Activated naive CD8-positive, alpha-beta T cell treated with anti-CD3 and anti-CD28 coated beads, Interleukin-2, amount 10 ng/mL, durations not matched to agents 7 days and 5 days (primary cell): ENCODE measurements around the gene B3GNT7. TPM values are rescaled to one million over a fixed set of nuclear protein-coding genes. Genes with fewer than 3 reads are reported as not detected.
A peak's percentile ranks its signal among the peaks of the same experiment; 100 is the strongest.
"Not testable (repeated sequence)": the region's sequence is repeated elsewhere in the genome, so short reads cannot be mapped to it uniquely, and the experiment has no call there.

Experiments
- ATAC-seq: fragments of 150-1000 bp; cut with Tn5 transposase; one replicate; pipeline ENCODE4 v1.10.0; 2021; ENCODE audit warnings: low read depth, moderate library complexity
- POLR2A ChIA-PET: fragments of 350-600 bp; sonication (Branson Sonifier 250); formaldehyde crosslinking; loops from one replicate; lab custom pipeline; 2021; ENCODE audit warnings: antibody characterized with exemption; lab: Charles Lee
- DNase-seq: peaks from one replicate; pipeline ENCODE4 v3.0.0; 2021
- H3K27ac Mint-ChIP-seq: one replicate; pipeline ENCODE4 v1.8.0; 2022; ENCODE audit warnings: mild to moderate bottlenecking, mixed read lengths
- H3K27me3 Mint-ChIP-seq: one replicate; pipeline ENCODE4 v1.8.0; 2022; ENCODE audit warnings: mild to moderate bottlenecking, moderate library complexity, mixed read lengths
- H3K36me3 Mint-ChIP-seq: one replicate; pipeline ENCODE4 v1.8.0; 2021; ENCODE audit warnings: mild to moderate bottlenecking, mixed read lengths
- H3K4me1 Mint-ChIP-seq: one replicate; pipeline ENCODE4 v1.8.0; 2021; ENCODE audit warnings: mixed read lengths
- H3K4me3 Mint-ChIP-seq: one replicate; pipeline ENCODE4 v1.8.0; 2022; ENCODE audit warnings: mild to moderate bottlenecking, moderate library complexity, mixed read lengths
- H3K9me3 Mint-ChIP-seq: one replicate; pipeline ENCODE4 v1.8.0; 2021; ENCODE audit warnings: mixed read lengths
- total RNA-seq, 2 experiments: library from RNA; stranded (reverse); gene quantifications; one replicate each; pipeline ENCODE4 v1.2.3, GENCODE V29; 2021

Gene B3GNT7
- total RNA-seq, 2 experiments from 2014 or later = 0.37 to 0.42 TPM

DNA sequence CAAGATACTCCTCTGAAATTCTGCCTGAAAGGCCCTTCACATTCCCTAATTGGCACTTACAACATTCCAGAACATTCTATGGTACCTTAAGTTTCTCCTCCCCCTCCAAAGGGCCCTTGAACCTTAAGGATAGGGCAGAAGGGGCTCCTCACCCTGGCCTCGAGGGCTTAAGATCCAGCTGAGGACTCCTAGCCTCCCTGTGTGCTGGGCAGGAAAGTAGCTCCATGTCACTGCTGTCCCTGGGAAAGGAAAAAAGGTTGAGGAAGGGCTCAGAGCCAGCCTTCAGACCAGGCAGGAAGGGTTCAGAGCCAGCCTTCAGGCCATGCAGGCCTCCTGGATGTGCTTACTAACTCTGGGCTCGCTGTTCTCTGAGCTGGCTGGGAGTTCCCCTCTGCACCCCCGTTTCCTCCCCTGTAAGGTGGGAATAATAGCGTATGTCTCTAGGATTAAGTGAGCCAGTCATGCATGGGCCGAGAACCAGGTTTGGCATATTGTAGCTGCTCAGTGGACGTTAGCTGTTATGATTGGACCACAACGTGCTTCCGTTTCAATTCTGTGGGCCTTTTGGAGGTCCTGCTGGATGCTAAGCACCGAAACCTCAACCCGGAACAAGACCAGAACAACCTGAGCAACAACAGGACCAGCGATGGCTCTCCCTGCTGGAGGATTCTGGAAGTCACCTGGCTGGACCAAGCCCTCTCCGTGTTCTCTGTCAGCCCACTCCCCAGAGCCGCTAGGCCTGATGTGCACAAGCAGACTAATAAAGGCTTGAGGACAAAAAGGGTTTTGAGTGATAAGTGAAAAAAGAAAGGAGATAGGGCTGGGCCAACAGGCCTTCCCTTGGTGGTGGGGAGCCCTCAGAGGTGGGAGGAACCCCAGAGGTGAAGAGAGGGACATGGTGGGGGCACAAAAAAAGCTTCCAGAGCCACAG is 1.0 kb upstream of the B3GNT7 start:
- Mint-ChIP-seq H3K36me3 (no peaks in the 10 kb centered on the region), H3K9me3 (no peaks in the 10 kb centered on the region), H3K4me1 (peaks cover 20% of the 10 kb centered on the region), H3K27me3 (peaks cover 19% of the 10 kb centered on the region), H3K4me3 (peak overlapping the region; percentile 75), H3K27ac (peak overlapping the region; percentile 95)
- POLR2A ChIA-PET = interaction anchor here (0.6 to 1.7 kb wide), 5 partner anchors 9 to 196 kb away, joined by 3 to 5 read pairs (median 4); partner anchors contain the start of gene ARMC9
- ATAC-seq = no peak
- no peak for DNase-seq

DNA sequence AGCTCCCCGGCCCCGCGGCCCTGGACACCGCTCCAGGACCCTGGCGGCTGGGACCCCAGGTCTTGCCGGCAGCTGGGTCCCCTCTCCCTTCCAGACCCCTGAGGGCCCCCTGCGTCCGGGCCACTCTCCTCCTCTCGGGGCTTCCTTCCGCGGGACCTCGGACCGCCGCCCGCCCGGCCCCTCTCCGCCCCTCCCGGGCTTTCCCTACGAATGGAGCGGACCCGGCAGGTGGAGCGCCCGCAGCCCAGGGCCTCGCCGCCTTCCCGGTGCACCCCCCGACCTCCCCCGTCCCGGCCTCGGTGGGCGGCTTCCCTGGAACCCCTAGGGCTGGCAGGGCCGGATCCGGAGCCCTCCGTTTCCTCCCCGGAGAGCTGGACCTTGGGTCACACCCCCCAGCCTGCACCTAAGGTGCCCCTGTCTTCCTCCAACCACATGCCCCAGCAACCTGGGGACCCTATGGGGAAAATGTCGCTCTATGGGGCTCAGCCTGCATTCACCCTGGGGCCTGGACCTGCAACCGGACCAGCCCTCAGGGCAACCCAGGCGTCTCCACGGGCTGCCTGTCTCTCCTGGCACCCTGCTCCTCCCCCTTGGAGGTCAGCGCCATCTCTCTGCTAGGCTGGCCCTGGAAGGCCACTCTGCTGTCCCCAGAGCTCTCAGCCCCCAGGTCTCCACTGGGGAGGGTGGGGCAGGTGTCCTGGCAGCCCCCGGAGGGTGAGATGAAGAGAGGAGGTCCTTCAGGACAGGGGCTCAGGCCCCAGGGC is 730 bp downstream of the B3GNT7 start:
- no peak for ATAC-seq
- Mint-ChIP-seq H3K36me3 (no peaks in the 10 kb centered on the region), H3K4me3 (peak overlapping the region; percentile 53), H3K27ac (no peak overlapping the region), H3K4me1 (peaks cover 20% of the 10 kb centered on the region), H3K27me3 (peaks cover 16% of the 10 kb centered on the region), H3K9me3 (no peaks in the 10 kb centered on the region)
- POLR2A ChIA-PET = interaction anchor here (1.1 kb wide), 1 partner anchor 68 kb away, joined by 5 read pairs; the partner anchor contains the start of gene NCL
- DNase-seq = no peak

DNA sequence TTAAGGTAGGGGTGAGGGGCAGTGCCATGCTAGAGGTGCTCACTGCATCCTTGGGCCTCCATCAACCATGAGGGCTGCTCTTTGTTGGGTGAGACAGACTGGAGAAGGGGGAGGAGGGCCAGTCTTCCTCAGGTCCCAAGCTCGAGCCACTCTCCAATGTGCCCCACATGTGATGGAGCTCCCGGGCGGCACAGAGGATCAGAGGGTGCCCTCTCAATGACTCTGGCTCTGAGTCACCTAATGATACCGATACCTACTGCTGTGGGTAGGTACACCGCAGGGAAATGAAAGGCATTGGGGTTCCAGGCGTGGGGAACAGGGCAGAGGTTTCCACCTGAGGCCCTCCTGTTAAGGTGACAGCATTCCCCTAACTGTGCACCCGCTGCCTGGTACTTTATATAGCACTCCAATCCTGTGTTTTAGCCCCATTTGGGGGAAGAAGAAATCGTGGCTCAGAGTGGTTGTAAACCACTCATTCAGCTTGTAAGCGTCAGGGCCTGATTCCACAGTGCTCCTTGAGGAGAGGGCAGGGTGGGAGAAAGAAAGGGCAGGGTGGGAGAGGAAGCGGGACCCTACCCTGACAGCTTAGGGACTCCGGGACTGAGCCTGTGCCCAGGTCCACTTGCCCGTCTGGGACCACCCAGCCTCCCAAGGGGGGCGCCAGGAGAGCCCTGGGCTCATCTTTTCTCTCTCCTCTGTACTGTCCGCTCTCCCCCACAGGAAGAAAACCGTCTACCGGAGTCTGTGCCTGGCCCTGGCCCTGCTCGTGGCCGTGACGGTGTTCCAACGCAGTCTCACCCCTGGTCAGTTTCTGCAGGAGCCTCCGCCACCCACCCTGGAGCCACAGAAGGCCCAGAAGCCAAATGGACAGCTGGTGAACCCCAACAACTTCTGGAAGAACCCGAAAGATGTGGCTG is 1.8 kb downstream of the B3GNT7 start:
- H3K36me3 Mint-ChIP-seq = no peaks in the 10 kb centered on the region
- POLR2A ChIA-PET = interaction anchor here (1.1 kb wide), 1 partner anchor 67 kb away, joined by 5 read pairs; the partner anchor contains the start of gene NCL
- ATAC-seq (no peak), DNase-seq (no peak)
- no peak overlapping the region for H3K27ac Mint-ChIP-seq
- H3K4me1 Mint-ChIP-seq = peaks cover 18% of the 10 kb centered on the region
- peaks cover 16% of the 10 kb centered on the region for H3K27me3 Mint-ChIP-seq
- peak overlapping the region; percentile 47 for H3K4me3 Mint-ChIP-seq
- H3K9me3 Mint-ChIP-seq = no peaks in the 10 kb centered on the region

DNA sequence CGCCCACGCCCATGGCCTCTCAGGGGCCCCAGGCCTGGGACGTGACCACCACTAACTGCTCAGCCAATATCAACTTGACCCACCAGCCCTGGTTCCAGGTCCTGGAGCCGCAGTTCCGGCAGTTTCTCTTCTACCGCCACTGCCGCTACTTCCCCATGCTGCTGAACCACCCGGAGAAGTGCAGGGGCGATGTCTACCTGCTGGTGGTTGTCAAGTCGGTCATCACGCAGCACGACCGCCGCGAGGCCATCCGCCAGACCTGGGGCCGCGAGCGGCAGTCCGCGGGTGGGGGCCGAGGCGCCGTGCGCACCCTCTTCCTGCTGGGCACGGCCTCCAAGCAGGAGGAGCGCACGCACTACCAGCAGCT is 2.4 kb downstream of the B3GNT7 start:
- Mint-ChIP-seq H3K27me3 (peaks cover 16% of the 10 kb centered on the region), H3K9me3 (no peaks in the 10 kb centered on the region), H3K36me3 (no peaks in the 10 kb centered on the region), H3K27ac (no peak overlapping the region), H3K4me3 (no peak overlapping the region), H3K4me1 (peaks cover 18% of the 10 kb centered on the region)
- POLR2A ChIA-PET = no interaction called here
- ATAC-seq (no peak), DNase-seq (no peak)

DNA sequence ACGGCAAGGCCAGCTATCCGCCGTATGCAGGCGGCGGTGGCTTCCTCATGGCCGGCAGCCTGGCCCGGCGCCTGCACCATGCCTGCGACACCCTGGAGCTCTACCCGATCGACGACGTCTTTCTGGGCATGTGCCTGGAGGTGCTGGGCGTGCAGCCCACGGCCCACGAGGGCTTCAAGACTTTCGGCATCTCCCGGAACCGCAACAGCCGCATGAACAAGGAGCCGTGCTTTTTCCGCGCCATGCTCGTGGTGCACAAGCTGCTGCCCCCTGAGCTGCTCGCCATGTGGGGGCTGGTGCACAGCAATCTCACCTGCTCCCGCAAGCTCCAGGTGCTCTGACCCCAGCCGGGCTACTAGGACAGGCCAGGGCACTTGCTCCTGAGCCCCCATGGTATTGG is 3.1 kb downstream of the B3GNT7 start:
- POLR2A ChIA-PET = no interaction called here
- H3K4me3 Mint-ChIP-seq = no peak overlapping the region

DNA sequence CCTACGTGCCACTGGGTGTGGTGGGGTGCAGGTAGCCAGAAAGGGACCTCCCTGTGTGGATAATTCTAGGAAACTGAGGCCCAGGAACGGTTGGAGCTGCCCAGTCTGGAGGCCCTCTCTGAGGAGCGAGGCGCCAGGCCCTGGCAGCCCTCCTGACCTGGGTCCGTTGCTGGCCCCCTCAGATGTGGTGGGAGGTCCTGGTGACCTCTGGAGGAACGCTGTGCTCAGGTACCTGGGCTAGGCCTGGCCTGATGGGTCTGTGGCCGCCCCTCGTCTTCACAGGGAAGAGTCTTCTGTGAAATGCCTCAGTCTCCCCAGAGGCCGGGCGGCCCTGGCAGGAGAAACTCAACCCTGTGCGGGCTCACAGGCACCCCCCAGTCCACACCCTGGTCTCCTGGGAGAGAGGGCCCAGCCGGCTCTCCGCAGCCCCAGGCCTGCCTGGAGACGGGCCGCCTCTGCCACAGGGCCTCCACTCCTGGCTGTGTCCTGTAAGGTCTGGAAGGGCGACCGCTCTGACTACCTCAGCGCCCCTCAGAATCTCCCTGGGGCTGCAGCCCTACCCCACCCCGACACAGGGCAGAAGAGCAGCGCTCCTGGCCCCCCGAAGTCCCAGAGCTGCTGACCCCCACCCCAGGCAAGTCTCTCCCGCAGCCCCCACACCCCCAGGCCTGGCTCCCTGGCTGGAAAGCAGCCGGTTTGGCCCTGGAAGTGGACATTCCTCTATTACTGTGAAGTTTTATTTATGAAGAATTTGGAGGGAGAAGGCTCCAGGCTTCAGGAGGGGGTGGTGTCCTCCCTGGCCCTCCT is 3.7 kb downstream of the B3GNT7 start:
- Mint-ChIP-seq H3K27ac (no peak overlapping the region), H3K27me3 (peaks cover 16% of the 10 kb centered on the region), H3K4me3 (no peak overlapping the region), H3K9me3 (no peaks in the 10 kb centered on the region), H3K4me1 (peaks cover 8% of the 10 kb centered on the region), H3K36me3 (no peaks in the 10 kb centered on the region)
- POLR2A ChIA-PET = interaction anchor here (1.2 kb wide), 1 partner anchor 65 kb away, joined by 3 read pairs; the partner anchor contains the start of gene NCL
- no peak for DNase-seq
- no peak for ATAC-seq

More for the DNA sequence above, 3.1 kb downstream of the B3GNT7 start:
- peaks cover 16% of the 10 kb centered on the region for H3K27me3 Mint-ChIP-seq
- DNase-seq (no peak), ATAC-seq (no peak)
- no peaks in the 10 kb centered on the region for H3K36me3 Mint-ChIP-seq
- no peak overlapping the region for H3K27ac Mint-ChIP-seq
- no peaks in the 10 kb centered on the region for H3K9me3 Mint-ChIP-seq
- peaks cover 14% of the 10 kb centered on the region for H3K4me1 Mint-ChIP-seq

DNA sequence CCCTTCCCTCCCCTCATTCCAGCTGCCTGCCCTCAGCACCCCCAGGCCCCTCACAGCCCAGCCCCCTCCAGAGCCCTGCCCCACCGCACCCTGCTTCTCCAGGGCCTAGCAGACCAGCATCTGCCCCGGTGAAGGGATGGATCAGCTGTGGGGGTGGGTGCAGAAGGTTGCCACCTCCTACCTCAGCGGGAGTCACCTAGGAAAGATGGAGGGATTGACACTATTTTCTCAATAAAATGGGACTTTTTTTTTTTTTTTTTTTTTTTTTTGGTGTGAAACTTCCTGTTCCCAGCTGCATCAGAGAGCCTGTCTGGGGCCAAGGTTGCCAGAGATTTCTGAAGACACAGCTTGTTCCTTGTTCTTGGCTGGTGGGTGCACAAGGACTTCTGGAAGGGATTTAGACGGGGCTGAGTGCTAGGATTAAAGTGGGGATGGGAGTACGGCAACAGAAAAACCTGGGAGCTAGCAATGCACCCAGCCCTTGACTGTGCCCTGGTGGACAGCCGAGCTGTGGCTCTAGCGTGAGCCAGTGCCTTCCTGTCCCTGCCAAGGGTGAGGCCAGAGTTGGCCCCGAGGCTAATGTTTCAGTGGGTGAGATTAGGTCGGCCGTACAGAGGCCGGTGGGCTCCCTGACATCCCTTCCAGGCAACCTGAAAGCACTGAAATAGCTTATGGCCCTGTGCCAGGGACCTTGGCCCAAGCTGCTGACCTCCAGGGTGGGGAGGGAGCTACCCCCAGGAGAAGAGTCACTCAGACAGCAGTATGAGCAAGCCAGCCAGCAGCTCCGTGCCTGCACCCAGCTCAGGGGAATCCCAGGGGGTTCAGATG is 4.6 kb downstream of the B3GNT7 start:
- ATAC-seq (no peak), DNase-seq (no peak)
- Mint-ChIP-seq H3K9me3 (no peaks in the 10 kb centered on the region), H3K4me3 (no peak overlapping the region), H3K27ac (no peak overlapping the region), H3K4me1 (peaks cover under 1% of the 10 kb centered on the region), H3K36me3 (no peaks in the 10 kb centered on the region), H3K27me3 (peaks cover 11% of the 10 kb centered on the region)
- POLR2A ChIA-PET = interaction anchor here (0.6 to 1.2 kb wide), 3 partner anchors 27 to 64 kb away, joined by 3 to 9 read pairs (median 4); partner anchors contain the start of gene NCL

DNA sequence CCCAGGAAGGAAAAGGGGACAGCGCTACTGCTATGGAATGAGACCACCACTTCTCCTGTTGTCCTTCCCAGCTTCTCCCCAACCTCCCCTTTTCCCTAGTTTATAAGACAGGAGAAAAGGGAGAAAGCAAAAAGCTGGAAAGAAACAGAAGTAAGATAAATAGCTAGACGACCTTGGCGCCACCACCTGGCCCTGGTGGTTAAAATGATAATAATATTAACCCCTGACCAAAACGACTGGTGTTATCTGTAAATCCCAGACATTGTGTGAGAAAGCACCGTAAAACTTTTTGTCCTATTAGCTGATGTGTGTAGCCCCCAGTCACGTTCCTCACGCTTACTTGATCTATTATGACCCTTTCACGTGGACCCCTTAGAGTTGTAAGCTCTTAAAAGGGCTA is 5.2 kb downstream of the B3GNT7 start:
- H3K27ac Mint-ChIP-seq, ATAC-seq, DNase-seq, H3K36me3 Mint-ChIP-seq, H3K9me3 Mint-ChIP-seq, H3K27me3 Mint-ChIP-seq, H3K4me3 Mint-ChIP-seq, H3K4me1 Mint-ChIP-seq: not testable (repeated sequence)
- POLR2A ChIA-PET = interaction anchor here (0.6 kb wide), 1 partner anchor 37 kb away, joined by 4 read pairs; no protein-coding TSS in a partner anchor

DNA sequence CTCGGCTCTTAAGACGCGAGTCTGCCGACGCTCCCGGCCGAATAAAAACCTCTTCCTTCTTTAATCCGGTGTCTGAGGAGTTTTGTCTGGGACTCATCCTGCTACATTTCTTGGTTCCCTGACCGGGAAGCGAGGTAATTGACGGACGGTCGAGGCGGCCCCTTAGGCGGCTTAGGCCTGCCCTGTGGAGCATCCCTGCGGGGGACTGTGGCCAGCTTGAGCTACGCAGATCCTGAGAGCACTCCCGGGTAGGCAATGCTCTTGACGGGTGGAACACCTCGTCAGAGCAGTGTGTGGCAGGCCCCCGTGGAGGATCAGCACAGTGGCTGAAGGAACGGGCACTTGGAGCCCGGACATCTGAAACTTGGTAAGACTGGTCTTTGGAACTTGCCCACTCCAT is 5.6 kb downstream of the B3GNT7 start:
- not testable (repeated sequence) for DNase-seq, ATAC-seq

DNA sequence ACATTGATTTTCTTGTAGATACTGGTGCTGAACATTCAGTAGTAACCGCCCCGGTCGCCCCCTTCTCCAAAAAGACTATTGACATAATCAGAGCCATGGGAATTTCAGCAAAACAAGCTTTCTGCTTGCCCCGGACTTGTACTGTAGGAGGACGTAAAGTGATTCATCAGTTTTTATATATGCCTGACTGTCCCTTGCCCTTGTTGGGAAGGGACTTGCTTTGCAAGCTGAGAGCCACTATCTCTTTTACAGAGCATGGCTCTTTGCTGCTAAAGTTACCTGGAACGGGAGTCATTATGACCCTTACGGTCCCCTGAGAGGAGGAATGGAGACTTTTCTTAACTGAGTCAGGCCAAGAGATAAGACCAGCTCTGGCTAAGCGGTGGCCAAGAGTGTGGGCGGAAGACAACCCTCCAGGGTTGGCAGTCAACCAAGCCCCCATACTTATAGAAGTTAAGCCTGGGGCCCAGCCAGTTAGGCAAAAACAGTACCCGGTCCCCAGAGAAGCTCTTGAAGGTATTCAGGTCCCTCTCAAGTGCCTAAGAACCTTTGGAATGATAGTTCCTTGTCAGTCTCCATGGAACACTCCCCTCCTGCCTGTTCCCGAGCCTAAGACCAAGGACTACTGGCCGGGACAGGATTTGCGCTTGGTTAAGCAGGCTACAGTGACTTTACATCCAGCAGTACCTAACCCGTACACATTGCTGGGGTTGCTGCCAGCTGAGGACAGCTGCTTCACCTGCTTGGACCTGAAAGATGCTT is 8.1 kb downstream of the B3GNT7 start:
- H3K27ac Mint-ChIP-seq, H3K36me3 Mint-ChIP-seq, H3K27me3 Mint-ChIP-seq, ATAC-seq, H3K4me3 Mint-ChIP-seq, DNase-seq, H3K9me3 Mint-ChIP-seq: not testable (repeated sequence)
- H3K4me1 Mint-ChIP-seq = peaks cover 12% of the 10 kb centered on the region
- POLR2A ChIA-PET = interaction anchor here (1.6 kb wide), 1 partner anchor 10 kb away, joined by 4 read pairs; no protein-coding TSS in a partner anchor

More for the DNA sequence above, 5.6 kb downstream of the B3GNT7 start:
- POLR2A ChIA-PET = interaction anchor here (0.6 kb wide), 1 partner anchor 37 kb away, joined by 4 read pairs; no protein-coding TSS in a partner anchor
- not testable (repeated sequence) for H3K4me3 Mint-ChIP-seq, H3K4me1 Mint-ChIP-seq, H3K36me3 Mint-ChIP-seq, H3K27ac Mint-ChIP-seq, H3K9me3 Mint-ChIP-seq, H3K27me3 Mint-ChIP-seq
